ENCODE measurements around the gene LRP4.

Gene LRP4

DNA sequence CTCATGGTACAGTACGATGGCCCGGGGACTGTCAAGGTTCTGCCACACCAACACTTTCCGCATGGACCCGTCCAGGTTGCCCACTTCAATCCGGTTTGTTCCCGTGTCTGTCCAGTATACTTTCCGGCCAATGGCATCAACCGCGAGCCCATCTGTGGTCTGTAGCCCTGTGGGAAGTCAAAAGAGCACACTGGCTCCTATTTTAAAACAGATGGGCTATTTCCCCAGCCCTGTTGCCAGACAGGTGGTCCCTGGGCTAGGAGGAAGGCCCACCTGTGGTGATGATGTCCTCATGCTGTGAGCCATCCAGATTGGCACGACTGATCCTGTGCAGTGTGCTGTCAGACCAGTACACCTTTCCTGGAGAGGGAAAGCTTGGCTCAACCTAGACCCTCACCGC lies 41.9 kb downstream of the LRP4 start:
- Histone ChIP-seq H3K56ac (ENCODE audit: low read length) (no peak overlapping the region), H3K9ac (ENCODE audit: low read length) (no peak overlapping the region), H4K5ac (ENCODE audit: low read length) (no peak overlapping the region), H3K4me2 (ENCODE audit: low read length) (no peak overlapping the region), H3K27ac (ENCODE audit: low read depth, low read length) (no peak overlapping the region), H3K23ac (ENCODE audit: low read length) (no peak overlapping the region), H3K18ac (ENCODE audit: low read length) (no peak overlapping the region), H4K8ac (ENCODE audit: low read depth, low read length) (no peak overlapping the region), H3K27me3 (ENCODE audit: insufficient read depth, low read length, poor library complexity) (no peaks in the 10 kb centered on the region), H2BK120ac (ENCODE audit: low read depth, low read length) (no peak overlapping the region), H3K79me2 (ENCODE audit: control insufficient read depth, insufficient read depth, low read length) (no peaks in the 10 kb centered on the region), H2BK15ac (replicated peaks; ENCODE audit: low read depth) (no peak overlapping the region), H3K36me3 (ENCODE audit: control insufficient read depth, insufficient read depth, low read length) (peaks cover 29% of the 10 kb centered on the region), H3K4me1 (ENCODE audit: control insufficient read depth, low read depth, low read length) (no peaks in the 10 kb centered on the region), H2AK5ac (ENCODE audit: low read length) (no peak overlapping the region), H3K4me3 (ENCODE audit: low read length) (no peak overlapping the region), H3K79me1 (ENCODE audit: low read length) (peaks cover 2% of the 10 kb centered on the region), H2BK5ac (ENCODE audit: low read length) (no peak overlapping the region), H3K4ac (ENCODE audit: low read depth, low read length) (no peak overlapping the region)
- no CpG with 5 or more reads among the region's 11 CpGs for WGBS (ENCODE audit: extremely low coverage, insufficient coverage, low lambda C conversion rate)
- no peak for DNase-seq

DNA sequence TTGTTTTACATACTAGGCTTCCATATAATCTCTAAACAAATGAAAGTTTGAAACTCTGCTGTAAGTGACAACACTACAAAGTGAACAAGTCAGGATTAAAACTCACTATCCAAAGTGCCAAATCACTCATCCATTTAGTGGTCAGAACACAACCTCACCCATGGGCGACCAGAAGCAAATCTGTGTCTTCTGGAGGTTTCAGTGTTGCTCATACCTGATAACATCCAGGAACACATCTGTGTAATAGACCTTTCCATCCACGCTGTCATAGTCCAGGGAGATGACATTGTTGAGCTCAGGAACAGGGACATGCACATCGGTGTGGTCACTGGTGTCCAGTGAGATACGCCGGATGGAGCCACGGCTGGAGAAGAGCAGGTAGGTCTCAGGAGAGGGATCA lies 43.8 kb downstream of the LRP4 start:
- no peak overlapping the region for H3K27ac ChIP-seq (ENCODE audit: low read depth, low read length)
- WGBS (ENCODE audit: extremely low coverage, insufficient coverage, low lambda C conversion rate): no CpG with 5 or more reads among the region's 6 CpGs
- no peak overlapping the region for H2AK5ac ChIP-seq (ENCODE audit: low read length)
- DNase-seq: no peak
- H3K4ac ChIP-seq (ENCODE audit: low read depth, low read length): no peak overlapping the region
- H3K79me2 ChIP-seq (ENCODE audit: control insufficient read depth, insufficient read depth, low read length): no peaks in the 10 kb centered on the region
- no peak overlapping the region for H4K8ac ChIP-seq (ENCODE audit: low read depth, low read length)
- H4K5ac ChIP-seq (ENCODE audit: low read length): no peak overlapping the region
- H3K56ac ChIP-seq (ENCODE audit: low read length): no peak overlapping the region
- H2BK5ac ChIP-seq (ENCODE audit: low read length): no peak overlapping the region
- no peak overlapping the region for H3K9ac ChIP-seq (ENCODE audit: low read length)
- peaks cover 2% of the 10 kb centered on the region for H3K79me1 ChIP-seq (ENCODE audit: low read length)
- no peak overlapping the region for H3K23ac ChIP-seq (ENCODE audit: low read length)
- H2BK15ac ChIP-seq (replicated peaks; ENCODE audit: low read depth): no peak overlapping the region
- no peak overlapping the region for H3K4me2 ChIP-seq (ENCODE audit: low read length)
- no peaks in the 10 kb centered on the region for H3K4me1 ChIP-seq (ENCODE audit: control insufficient read depth, low read depth, low read length)
- H3K4me3 ChIP-seq (ENCODE audit: low read length): no peak overlapping the region
- no peaks in the 10 kb centered on the region for H3K27me3 ChIP-seq (ENCODE audit: insufficient read depth, low read length, poor library complexity)
- H3K18ac ChIP-seq (ENCODE audit: low read length): no peak overlapping the region
- H3K36me3 ChIP-seq (ENCODE audit: control insufficient read depth, insufficient read depth, low read length): peaks cover 34% of the 10 kb centered on the region
- no peak overlapping the region for H2BK120ac ChIP-seq (ENCODE audit: low read depth, low read length)

DNA sequence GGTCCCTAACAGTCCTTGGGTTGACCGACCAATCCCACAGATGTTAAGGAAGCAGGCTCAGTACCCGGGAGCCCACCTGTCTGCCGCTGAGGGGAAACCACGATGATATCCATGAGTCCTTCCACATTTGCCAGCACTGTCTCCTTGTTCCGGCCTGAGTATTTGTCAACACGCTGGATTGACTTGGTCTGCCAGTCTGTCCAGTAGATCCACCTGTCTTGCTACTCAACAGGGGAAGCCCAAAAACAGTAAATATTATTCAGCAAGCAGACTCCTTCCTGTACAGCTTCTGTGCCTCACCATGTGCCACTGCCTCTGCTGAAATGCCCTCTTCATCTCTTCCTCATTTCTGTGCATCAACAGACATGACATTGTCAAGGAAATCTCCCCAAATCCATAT lies 49.4 kb downstream of the LRP4 start:
- Histone ChIP-seq H3K56ac (ENCODE audit: low read length) (no peak overlapping the region), H2BK15ac (replicated peaks; ENCODE audit: low read depth) (no peak overlapping the region), H3K23ac (ENCODE audit: low read length) (no peak overlapping the region), H3K9ac (ENCODE audit: low read length) (no peak overlapping the region), H3K4me1 (ENCODE audit: control insufficient read depth, low read depth, low read length) (no peaks in the 10 kb centered on the region), H4K8ac (ENCODE audit: low read depth, low read length) (no peak overlapping the region), H2BK5ac (ENCODE audit: low read length) (no peak overlapping the region), H2AK5ac (ENCODE audit: low read length) (no peak overlapping the region), H3K79me2 (ENCODE audit: control insufficient read depth, insufficient read depth, low read length) (no peaks in the 10 kb centered on the region), H2BK120ac (ENCODE audit: low read depth, low read length) (no peak overlapping the region), H3K18ac (ENCODE audit: low read length) (no peak overlapping the region), H3K4me2 (ENCODE audit: low read length) (no peak overlapping the region), H4K5ac (ENCODE audit: low read length) (no peak overlapping the region), H3K27me3 (ENCODE audit: insufficient read depth, low read length, poor library complexity) (no peaks in the 10 kb centered on the region), H3K4me3 (ENCODE audit: low read length) (no peak overlapping the region), H3K4ac (ENCODE audit: low read depth, low read length) (no peak overlapping the region), H3K27ac (ENCODE audit: low read depth, low read length) (no peak overlapping the region), H3K36me3 (ENCODE audit: control insufficient read depth, insufficient read depth, low read length) (peaks cover 29% of the 10 kb centered on the region), H3K79me1 (ENCODE audit: low read length) (no peaks in the 10 kb centered on the region)
- DNase-seq: no peak
- no CpG with 5 or more reads among the region's 6 CpGs for WGBS (ENCODE audit: extremely low coverage, insufficient coverage, low lambda C conversion rate)

DNA sequence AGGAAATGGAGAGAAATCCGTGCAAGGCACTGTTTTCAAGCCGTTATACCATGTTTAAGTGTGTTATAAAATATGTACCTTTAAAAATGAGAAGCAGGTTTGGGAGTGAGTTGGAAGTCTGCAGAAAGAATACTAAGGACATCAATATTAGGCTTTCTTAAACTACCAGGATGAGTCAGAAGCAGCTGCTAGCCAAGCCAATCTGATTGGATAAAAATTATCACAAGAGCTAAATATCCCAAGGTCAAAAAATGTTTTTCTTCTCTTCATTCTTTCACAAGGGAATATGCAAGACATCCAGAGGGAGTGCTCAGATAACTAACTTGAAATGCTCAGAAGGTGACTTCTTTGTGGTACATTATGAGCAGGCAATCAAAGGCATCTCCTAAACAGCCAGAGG lies 53.0 kb downstream of the LRP4 start:
- no peak overlapping the region for H3K4ac ChIP-seq (ENCODE audit: low read depth, low read length)
- no peak for DNase-seq
- no peaks in the 10 kb centered on the region for H3K79me2 ChIP-seq (ENCODE audit: control insufficient read depth, insufficient read depth, low read length)
- no peaks in the 10 kb centered on the region for H3K4me1 ChIP-seq (ENCODE audit: control insufficient read depth, low read depth, low read length)
- no peak overlapping the region for H3K18ac ChIP-seq (ENCODE audit: low read length)
- peaks cover 26% of the 10 kb centered on the region for H3K36me3 ChIP-seq (ENCODE audit: control insufficient read depth, insufficient read depth, low read length)
- no peak overlapping the region for H3K9ac ChIP-seq (ENCODE audit: low read length)
- no peaks in the 10 kb centered on the region for H3K79me1 ChIP-seq (ENCODE audit: low read length)
- H4K8ac ChIP-seq (ENCODE audit: low read depth, low read length): no peak overlapping the region
- H2BK5ac ChIP-seq (ENCODE audit: low read length): no peak overlapping the region
- no peak overlapping the region for H2AK5ac ChIP-seq (ENCODE audit: low read length)
- no CpG with 5 or more reads among the region's 2 CpGs for WGBS (ENCODE audit: extremely low coverage, insufficient coverage, low lambda C conversion rate)
- no peaks in the 10 kb centered on the region for H3K27me3 ChIP-seq (ENCODE audit: insufficient read depth, low read length, poor library complexity)
- H3K4me2 ChIP-seq (ENCODE audit: low read length): no peak overlapping the region
- H3K4me3 ChIP-seq (ENCODE audit: low read length): no peak overlapping the region
- H3K56ac ChIP-seq (ENCODE audit: low read length): no peak overlapping the region
- H3K27ac ChIP-seq (ENCODE audit: low read depth, low read length): no peak overlapping the region
- H3K23ac ChIP-seq (ENCODE audit: low read length): no peak overlapping the region
- no peak overlapping the region for H2BK120ac ChIP-seq (ENCODE audit: low read depth, low read length)
- H4K5ac ChIP-seq (ENCODE audit: low read length): no peak overlapping the region
- no peak overlapping the region for H2BK15ac ChIP-seq (replicated peaks; ENCODE audit: low read depth)

DNA sequence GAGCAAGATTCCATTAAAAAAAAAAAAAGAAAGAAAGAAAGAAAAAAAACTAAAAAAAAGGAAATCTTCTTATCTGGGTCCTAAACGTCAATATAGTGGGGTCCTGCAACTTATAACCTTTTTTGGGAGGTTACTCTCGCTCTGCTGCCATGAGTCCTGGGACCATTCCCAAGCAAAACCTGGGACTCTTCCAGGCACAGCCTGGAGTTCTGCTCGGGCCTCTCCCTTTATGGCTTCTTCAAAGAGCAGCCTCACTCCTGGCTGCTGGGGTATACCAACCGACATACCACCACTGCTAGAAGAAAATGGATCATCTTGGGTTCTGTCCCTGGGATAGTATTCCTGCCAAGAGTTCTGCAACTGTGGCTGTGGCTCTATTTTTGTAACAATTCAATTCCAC lies 58.1 kb downstream of the LRP4 start:
- no peak overlapping the region for H3K4me3 ChIP-seq (ENCODE audit: low read length)
- no peaks in the 10 kb centered on the region for H3K79me1 ChIP-seq (ENCODE audit: low read length)
- H3K18ac ChIP-seq (ENCODE audit: low read length): no peak overlapping the region
- no peak overlapping the region for H2BK120ac ChIP-seq (ENCODE audit: low read depth, low read length)
- no peak overlapping the region for H3K23ac ChIP-seq (ENCODE audit: low read length)
- H4K5ac ChIP-seq (ENCODE audit: low read length): no peak overlapping the region
- no CpG with 5 or more reads among the region's 4 CpGs for WGBS (ENCODE audit: extremely low coverage, insufficient coverage, low lambda C conversion rate)
- H2BK15ac ChIP-seq (replicated peaks; ENCODE audit: low read depth): no peak overlapping the region
- H3K4ac ChIP-seq (ENCODE audit: low read depth, low read length): no peak overlapping the region
- no peak overlapping the region for H3K9ac ChIP-seq (ENCODE audit: low read length)
- H3K27me3 ChIP-seq (ENCODE audit: insufficient read depth, low read length, poor library complexity): no peaks in the 10 kb centered on the region
- H3K79me2 ChIP-seq (ENCODE audit: control insufficient read depth, insufficient read depth, low read length): no peaks in the 10 kb centered on the region
- no peak overlapping the region for H2AK5ac ChIP-seq (ENCODE audit: low read length)
- H3K36me3 ChIP-seq (ENCODE audit: control insufficient read depth, insufficient read depth, low read length): peaks cover 24% of the 10 kb centered on the region
- DNase-seq: no peak
- H3K27ac ChIP-seq (ENCODE audit: low read depth, low read length): no peak overlapping the region
- no peak overlapping the region for H3K56ac ChIP-seq (ENCODE audit: low read length)
- no peak overlapping the region for H2BK5ac ChIP-seq (ENCODE audit: low read length)
- H3K4me1 ChIP-seq (ENCODE audit: control insufficient read depth, low read depth, low read length): no peaks in the 10 kb centered on the region
- H3K4me2 ChIP-seq (ENCODE audit: low read length): no peak overlapping the region
- no peak overlapping the region for H4K8ac ChIP-seq (ENCODE audit: low read depth, low read length)

DNA sequence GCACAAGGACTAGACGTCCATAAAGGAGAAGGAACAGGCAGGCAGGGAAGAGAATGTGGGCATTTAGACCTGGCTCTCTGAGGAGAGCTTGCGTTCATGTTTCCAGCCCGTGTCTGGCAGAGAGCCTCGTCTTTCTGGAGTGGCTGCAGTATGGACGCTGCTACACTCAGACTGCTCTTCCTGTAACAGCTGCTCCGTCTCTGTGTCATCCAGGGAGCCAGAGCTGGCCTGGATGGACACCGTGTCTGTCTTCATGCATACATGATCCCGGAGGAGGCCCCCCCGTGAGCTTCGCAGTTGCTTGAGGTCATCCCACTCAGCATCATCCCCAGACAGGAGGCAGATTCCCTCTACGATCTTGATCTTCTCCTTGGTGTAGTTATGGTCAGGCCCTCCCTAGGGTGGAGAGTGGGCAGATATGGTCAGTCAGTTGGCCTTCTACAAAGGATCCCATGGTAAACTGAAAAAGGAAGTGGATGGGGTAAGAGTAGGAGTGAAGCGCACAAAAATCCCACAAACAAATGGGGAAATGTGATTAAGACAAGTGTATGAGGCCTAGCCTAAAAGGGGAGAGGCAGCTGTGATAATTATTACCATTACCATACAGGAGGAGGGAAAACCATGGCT lies 59.3 kb downstream of the LRP4 start:
- Histone ChIP-seq H2BK120ac (ENCODE audit: low read depth, low read length) (no peak overlapping the region), H3K4me3 (ENCODE audit: low read length) (no peak overlapping the region), H3K56ac (ENCODE audit: low read length) (no peak overlapping the region), H3K23ac (ENCODE audit: low read length) (no peak overlapping the region), H4K5ac (ENCODE audit: low read length) (no peak overlapping the region), H3K79me2 (ENCODE audit: control insufficient read depth, insufficient read depth, low read length) (no peaks in the 10 kb centered on the region), H2AK5ac (ENCODE audit: low read length) (no peak overlapping the region), H3K4me1 (ENCODE audit: control insufficient read depth, low read depth, low read length) (no peaks in the 10 kb centered on the region), H3K36me3 (ENCODE audit: control insufficient read depth, insufficient read depth, low read length) (peaks cover 20% of the 10 kb centered on the region), H3K27ac (ENCODE audit: low read depth, low read length) (no peak overlapping the region), H2BK15ac (replicated peaks; ENCODE audit: low read depth) (no peak overlapping the region), H3K27me3 (ENCODE audit: insufficient read depth, low read length, poor library complexity) (no peaks in the 10 kb centered on the region), H3K79me1 (ENCODE audit: low read length) (no peaks in the 10 kb centered on the region), H2BK5ac (ENCODE audit: low read length) (no peak overlapping the region), H3K4me2 (ENCODE audit: low read length) (no peak overlapping the region), H3K4ac (ENCODE audit: low read depth, low read length) (no peak overlapping the region), H3K18ac (ENCODE audit: low read length) (no peak overlapping the region), H4K8ac (ENCODE audit: low read depth, low read length) (no peak overlapping the region), H3K9ac (ENCODE audit: low read length) (no peak overlapping the region)
- no peak for DNase-seq
- no CpG with 5 or more reads among the region's 12 CpGs for WGBS (ENCODE audit: extremely low coverage, insufficient coverage, low lambda C conversion rate)
